K562 (cell line): ENCODE results near the gene TMEM187. TPM values are rescaled to one million over a fixed set of nuclear protein-coding genes. Genes with fewer than 3 reads are reported as not detected.
A peak's percentile ranks its signal among the peaks of the same experiment; 100 is the strongest.

ENCODE experiments used
- CREB1 ChIP-seq, 2 experiments: sonication (generic) in 1 of 2; formaldehyde crosslinking in 1 of 2; IDR thresholded peaks; 2 replicates each; pipeline versions ENCODE4 v1.6.1 to v1.8.0; 2012 to 2022; ENCODE audit warnings: inconsistent platforms in 1 of 2, mild to moderate bottlenecking in 1 of 2, missing genetic modification reagents in 1 of 2, moderate library complexity in 1 of 2
- CREM ChIP-seq: IDR thresholded peaks from 2 replicates; pipeline ENCODE4 v1.6.1; 2014; ENCODE audit warnings: antibody characterized with exemption, low read depth
- FOXO4 ChIP-seq: fragments of 450-650 bp; formaldehyde crosslinking; IDR thresholded peaks from 2 replicates; pipeline ENCODE4 v1.4.0; 2020; ENCODE audit warnings: mild to moderate bottlenecking, moderate library complexity
- POLR2AphosphoS2 ChIP-seq: IDR thresholded peaks from 2 replicates; pipeline ENCODE4 v1.6.1; 2012; ENCODE audit warnings: low read length, improper control_type of control experiment
- RNF219 ChIP-seq: fragments of 250-450 bp; sonication (Bioruptor Pico); IDR thresholded peaks from 2 replicates; pipeline ENCODE4 v1.5.0; 2022; ENCODE audit warnings: mild to moderate bottlenecking
- SMAD1 ChIP-seq: fragments of 150-350 bp; IDR thresholded peaks from 2 replicates; pipeline ENCODE4 v1.6.1; 2014; ENCODE audit warnings: low read length, low read depth; ENCODE audit not compliant: partially characterized antibody
- SRSF1 ChIP-seq: fragments of 200-400 bp; formaldehyde crosslinking; IDR thresholded peaks from 2 replicates; pipeline ENCODE4 v1.6.1; 2017; ENCODE audit warnings: mild to moderate bottlenecking, low read depth, low read length, moderate library complexity
- TCF15 ChIP-seq: fragments of 250-450 bp; sonication (Bioruptor Pico); IDR thresholded peaks from 2 replicates; pipeline ENCODE4 v1.8.0; 2022; ENCODE audit warnings: moderate library complexity, mild to moderate bottlenecking, inconsistent platforms
- TFE3 ChIP-seq: fragments of 450-650 bp; formaldehyde crosslinking; IDR thresholded peaks from 2 replicates; pipeline ENCODE4 v1.4.0; 2020; ENCODE audit warnings: mild to moderate bottlenecking, mixed read lengths
- ZBED1 ChIP-seq: IDR thresholded peaks from 2 replicates; pipeline ENCODE4 v1.6.1; 2014
- ZNF175 ChIP-seq: fragments of 200-800 bp; sonication (Bioruptor generic); IDR thresholded peaks from 2 replicates; pipeline ENCODE4 v1.6.1; 2016; ENCODE audit warnings: low read depth, mild to moderate bottlenecking, missing genetic modification characterization, missing compliant biosample characterization
- ZNF277 ChIP-seq: fragments of 250-450 bp; sonication (Bioruptor Pico); IDR thresholded peaks from 2 replicates; pipeline ENCODE4 v1.8.0; 2022; ENCODE audit warnings: inconsistent platforms, mild to moderate bottlenecking, moderate library complexity, borderline replicate concordance
- ZNF280B ChIP-seq: fragments of 250-450 bp; sonication (Bioruptor Pico); IDR thresholded peaks from 2 replicates; pipeline ENCODE4 v1.5.1; 2021; ENCODE audit warnings: mild to moderate bottlenecking
- ZNF518B ChIP-seq: fragments of 250-450 bp; sonication (Bioruptor Pico); IDR thresholded peaks from 2 replicates; pipeline ENCODE4 v1.5.0; 2021; ENCODE audit warnings: mild to moderate bottlenecking, moderate library complexity
- ZNF551 ChIP-seq: fragments of 250-450 bp; sonication (Bioruptor Pico); IDR thresholded peaks from 2 replicates; pipeline ENCODE4 v1.5.0; 2021; ENCODE audit warnings: mild to moderate bottlenecking, moderate library complexity
- polyA plus RNA-seq, 8 experiments: library from polyadenylated mRNA; depleted of rRNA in 4 of 8; stranded (reverse) in 5 of 8; unstranded in 3 of 8; fragments of >200 nt; fragmentation: Nextera tagmentation in 2 of 8; fragmentation: Illumina TruSeq in 1 of 8; extraction: Ambion mirVana in 2 of 8; extraction: Trizol in 1 of 8; gene quantifications; 2 replicates each; pipeline versions ENCODE4 v1.2.1 to v1.2.3, GENCODE V29; 2011 to 2014; ENCODE audit warnings: inconsistent platforms in 1 of 8, missing spikeins in 1 of 8
- total RNA-seq, 7 experiments: library from RNA; depleted of rRNA in 6 of 7; stranded (reverse); fragments of >200 nt in 6 of 7; fragmentation: Illumina TruSeq in 2 of 7; extraction: Trizol in 2 of 7; gene quantifications; 2 replicates each; pipeline versions ENCODE4 v1.2.1 to v1.2.3, GENCODE V29; 2011 to 2021; ENCODE audit warnings: low replicate concordance in 1 of 7

The TMEM187 gene
- total and polyA plus RNA-seq, 9 of the 15 experiments (the other 6 are each of a cell fraction or from before 2014, with no cell fraction given): 0.13 to 6.4 (median 1.6) TPM

- TF ChIP-seq SMAD1 (no peak), CREM (no peak), ZNF280B (CRISPR knock-in tag) (no peak), ZNF551 (no peak), RNF219 (no peak), TFE3 (CRISPR knock-in tag) (peak; percentile 27), CREB1 (IDR thresholded peaks at IDR 0.05) (no peak), CREB1 (CRISPR knock-in tag; IDR thresholded peaks at IDR 0.05) (no peak), TCF15 (CRISPR knock-in tag) (peak; percentile 70), ZBED1 (no peak), ZNF277 (CRISPR knock-in tag) (no peak), SRSF1 (no peak), POLR2AphosphoS2 (no peak), ZNF518B (CRISPR knock-in tag) (no peak), ZNF175 (CRISPR knock-in tag) (peak; percentile 96), FOXO4 (CRISPR knock-in tag) (0 out of 2 replicates have a peak, but pooled peaks have one; percentile 68)
Measured at GRCh38 chrX:154002215-154002719, 29.7 kb downstream of the TMEM187 start (continued).
